ENCODE measurements around the gene OLFML2A. TPM values are rescaled to one million over a fixed set of nuclear protein-coding genes. Genes with fewer than 3 reads are reported as not detected.

Gene OLFML2A
- total RNA-seq, 1 donor from 2014 or later = 22.3 TPM

GRCh38 chr9:124756011-124756410 lies 20.9 kb upstream of the OLFML2A start:
- intact Hi-C loops (cut with DNase I) = no loop called here
- no peak for DNase-seq
- Histone ChIP-seq H3K4me3 (no peak overlapping the region), H3K36me3 (no peaks in the 10 kb centered on the region), H3K27ac (no peak overlapping the region), H3K9me3 (no peaks in the 10 kb centered on the region), H3K27me3 (ENCODE audit: low read depth) (peaks cover 8% of the 10 kb centered on the region), H3K4me1 (peaks cover 6% of the 10 kb centered on the region)
- TF ChIP-seq CTCF (IDR thresholded peaks at IDR 0.05) = no peak
- no peak for ATAC-seq

GRCh38 chr9:124757616-124758015 lies 19.3 kb upstream of the OLFML2A start:
- no peak overlapping the region for H3K4me3 ChIP-seq
- no peaks in the 10 kb centered on the region for H3K9me3 ChIP-seq
- DNase-seq = no peak
- intact Hi-C loops (cut with DNase I) = no loop called here
- no peak overlapping the region for H3K27ac ChIP-seq
- peaks cover 9% of the 10 kb centered on the region for H3K27me3 ChIP-seq (ENCODE audit: low read depth)
- H3K36me3 ChIP-seq = no peaks in the 10 kb centered on the region
- ATAC-seq = no peak
- no peak for TF ChIP-seq CTCF (IDR thresholded peaks at IDR 0.05)
- peaks cover 6% of the 10 kb centered on the region for H3K4me1 ChIP-seq

- H3K4me3 ChIP-seq = no peak overlapping the region
- H3K36me3 ChIP-seq = no peaks in the 10 kb centered on the region
- intact Hi-C loops (cut with DNase I) = no loop called here
- no peaks in the 10 kb centered on the region for H3K9me3 ChIP-seq
- ATAC-seq (peak; percentile 65 to 74), DNase-seq (peak; percentile 46)
- H3K27me3 ChIP-seq (ENCODE audit: low read depth) = peaks cover 14% of the 10 kb centered on the region
- H3K4me1 ChIP-seq = peaks cover 6% of the 10 kb centered on the region
- no peak for TF ChIP-seq CTCF (IDR thresholded peaks at IDR 0.05)
- no peak overlapping the region for H3K27ac ChIP-seq
Observed at GRCh38 chr9:124758061-124758460, 18.9 kb upstream of the OLFML2A start.

- no peak overlapping the region for H3K27ac ChIP-seq
- peaks cover 17% of the 10 kb centered on the region for H3K27me3 ChIP-seq (ENCODE audit: low read depth)
- no peak for TF ChIP-seq CTCF (IDR thresholded peaks at IDR 0.05)
- peaks cover 6% of the 10 kb centered on the region for H3K4me1 ChIP-seq
- no peak overlapping the region for H3K4me3 ChIP-seq
- intact Hi-C loops (cut with DNase I) = no loop called here
- no peak for ATAC-seq
- no peak for DNase-seq
- H3K9me3 ChIP-seq = no peaks in the 10 kb centered on the region
- no peaks in the 10 kb centered on the region for H3K36me3 ChIP-seq
Observed at GRCh38 chr9:124758691-124759090, 18.2 kb upstream of the OLFML2A start.

GRCh38 chr9:124759327-124759726 lies 17.6 kb upstream of the OLFML2A start:
- H3K36me3 ChIP-seq = no peaks in the 10 kb centered on the region
- peaks cover 19% of the 10 kb centered on the region for H3K27me3 ChIP-seq (ENCODE audit: low read depth)
- DNase-seq = no peak
- H3K4me3 ChIP-seq = no peak overlapping the region
- no peak overlapping the region for H3K27ac ChIP-seq
- TF ChIP-seq CTCF (IDR thresholded peaks at IDR 0.05) = no peak
- ATAC-seq = peak in 1 of 2 donors; percentile 62
- H3K9me3 ChIP-seq = no peaks in the 10 kb centered on the region
- peaks cover 6% of the 10 kb centered on the region for H3K4me1 ChIP-seq
- intact Hi-C loops (cut with DNase I) = no loop called here

- intact Hi-C loops (cut with DNase I) = no loop called here
- no peaks in the 10 kb centered on the region for H3K9me3 ChIP-seq
- no peak overlapping the region for H3K27ac ChIP-seq
- H3K4me3 ChIP-seq = no peak overlapping the region
- no peak for ATAC-seq
- no peak for DNase-seq
- peaks cover 27% of the 10 kb centered on the region for H3K27me3 ChIP-seq (ENCODE audit: low read depth)
- no peaks in the 10 kb centered on the region for H3K36me3 ChIP-seq
- no peak for TF ChIP-seq CTCF (IDR thresholded peaks at IDR 0.05)
- H3K4me1 ChIP-seq = peaks cover 6% of the 10 kb centered on the region
Observed at GRCh38 chr9:124760719-124761118, 16.2 kb upstream of the OLFML2A start.
